Prostate gland (tissue), 2 donors: Measurements from ENCODE around the gene ACKR3.

Experiments
- CTCF ChIP-seq, 4 experiments: fragments of 200-600 bp in 2 of 4; fragments of 450-650 bp in 2 of 4; sonication (generic) in 2 of 4; IDR thresholded peaks; 1 replicate in 3 of 4; 2 replicates in 1 of 4; pipeline ENCODE4 v1.5.1; 2016 to 2019; ENCODE audit warnings: antibody characterized with exemption in 4 of 4, mild to moderate bottlenecking in 2 of 4, moderate library complexity in 2 of 4
- POLR2AphosphoS5 ChIP-seq: sonication (generic); formaldehyde crosslinking; IDR thresholded peaks from one replicate; pipeline ENCODE4 v1.6.1; 2017; ENCODE audit warnings: antibody characterized with exemption

GRCh38 chr2:236604575-236605344 lies 35.1 kb downstream of the ACKR3 start:
- TF ChIP-seq CTCF (IDR thresholded peaks at IDR 0.05), result no peak
- TF ChIP-seq POLR2AphosphoS5, result no peak
